Prostate gland (tissue), 2 donors: ENCODE results near the gene SPR.

ENCODE experiments used
- CTCF ChIP-seq, 4 experiments: fragments of 200-600 bp in 2 of 4; fragments of 450-650 bp in 2 of 4; sonication (generic) in 2 of 4; IDR thresholded peaks; 1 replicate in 3 of 4; 2 replicates in 1 of 4; pipeline ENCODE4 v1.5.1; 2016 to 2019; ENCODE audit warnings: antibody characterized with exemption in 4 of 4, mild to moderate bottlenecking in 2 of 4, moderate library complexity in 2 of 4
- POLR2A ChIP-seq: fragments of 450-650 bp; IDR thresholded peaks from one replicate; pipeline ENCODE4 v1.6.1; 2016; ENCODE audit warnings: antibody characterized with exemption, mild to moderate bottlenecking
- POLR2AphosphoS5 ChIP-seq: sonication (generic); formaldehyde crosslinking; IDR thresholded peaks from one replicate; pipeline ENCODE4 v1.6.1; 2017; ENCODE audit warnings: antibody characterized with exemption

- TF ChIP-seq CTCF (IDR thresholded peaks at IDR 0.05) = no peak
- no peak for TF ChIP-seq POLR2AphosphoS5
- no peak for TF ChIP-seq POLR2A
Measured at GRCh38 chr2:72933646-72934151, 46.5 kb downstream of the SPR start.
